PFSK-1 (cell line): Measurements from ENCODE around the gene SRPK3.

ENCODE experiments used
- FOXP2 ChIP-seq: optimal IDR thresholded peaks from 2 replicates; pipeline ENCODE3; 2011; ENCODE audit warnings: borderline replicate concordance, control low read depth, inconsistent platforms; ENCODE audit not compliant: insufficient read depth; ENCODE audit errors: extremely low read length, extremely low read depth
- POLR2AphosphoS5 ChIP-seq: IDR thresholded peaks from 2 replicates; pipeline ENCODE4 v1.6.1; 2012; ENCODE audit warnings: low read depth, mild to moderate bottlenecking, control low read depth, low read length, moderate library complexity
- SIN3A ChIP-seq: IDR thresholded peaks from 2 replicates; pipeline ENCODE4 v1.6.1; 2012; ENCODE audit warnings: mild to moderate bottlenecking, low read length, moderate library complexity, borderline replicate concordance; ENCODE audit not compliant: insufficient read depth
- TAF1 ChIP-seq: IDR thresholded peaks from 2 replicates; pipeline ENCODE4 v1.6.1; 2012; ENCODE audit warnings: low read length, control low read depth, borderline replicate concordance; ENCODE audit not compliant: insufficient read depth
- TF ChIP-seq, protein P1 (sequence below), 2 experiments: IDR thresholded peaks; 2 replicates each; pipeline versions ENCODE4 v1.6.1 to v1.8.0; 2011 to 2012; ENCODE audit warnings: low read depth in 2 of 2, low read length in 2 of 2, control low read depth in 1 of 2, inconsistent platforms in 1 of 2, mild to moderate bottlenecking in 1 of 2, moderate library complexity in 1 of 2; ENCODE audit not compliant: insufficient read depth in 1 of 2

- TF ChIP-seq SIN3A (no peak), TAF1 (no peak), POLR2AphosphoS5 (no peak), FOXP2 (no peak)
- TF ChIP-seq, protein P1, sequence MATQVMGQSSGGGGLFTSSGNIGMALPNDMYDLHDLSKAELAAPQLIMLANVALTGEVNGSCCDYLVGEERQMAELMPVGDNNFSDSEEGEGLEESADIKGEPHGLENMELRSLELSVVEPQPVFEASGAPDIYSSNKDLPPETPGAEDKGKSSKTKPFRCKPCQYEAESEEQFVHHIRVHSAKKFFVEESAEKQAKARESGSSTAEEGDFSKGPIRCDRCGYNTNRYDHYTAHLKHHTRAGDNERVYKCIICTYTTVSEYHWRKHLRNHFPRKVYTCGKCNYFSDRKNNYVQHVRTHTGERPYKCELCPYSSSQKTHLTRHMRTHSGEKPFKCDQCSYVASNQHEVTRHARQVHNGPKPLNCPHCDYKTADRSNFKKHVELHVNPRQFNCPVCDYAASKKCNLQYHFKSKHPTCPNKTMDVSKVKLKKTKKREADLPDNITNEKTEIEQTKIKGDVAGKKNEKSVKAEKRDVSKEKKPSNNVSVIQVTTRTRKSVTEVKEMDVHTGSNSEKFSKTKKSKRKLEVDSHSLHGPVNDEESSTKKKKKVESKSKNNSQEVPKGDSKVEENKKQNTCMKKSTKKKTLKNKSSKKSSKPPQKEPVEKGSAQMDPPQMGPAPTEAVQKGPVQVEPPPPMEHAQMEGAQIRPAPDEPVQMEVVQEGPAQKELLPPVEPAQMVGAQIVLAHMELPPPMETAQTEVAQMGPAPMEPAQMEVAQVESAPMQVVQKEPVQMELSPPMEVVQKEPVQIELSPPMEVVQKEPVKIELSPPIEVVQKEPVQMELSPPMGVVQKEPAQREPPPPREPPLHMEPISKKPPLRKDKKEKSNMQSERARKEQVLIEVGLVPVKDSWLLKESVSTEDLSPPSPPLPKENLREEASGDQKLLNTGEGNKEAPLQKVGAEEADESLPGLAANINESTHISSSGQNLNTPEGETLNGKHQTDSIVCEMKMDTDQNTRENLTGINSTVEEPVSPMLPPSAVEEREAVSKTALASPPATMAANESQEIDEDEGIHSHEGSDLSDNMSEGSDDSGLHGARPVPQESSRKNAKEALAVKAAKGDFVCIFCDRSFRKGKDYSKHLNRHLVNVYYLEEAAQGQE (IDR thresholded peaks at IDR 0.05; ENCODE audit: insufficient read depth in 1 of 2, low read depth in 2 of 2, low read length in 2 of 2), result no peak
Observed at GRCh38 chrX:153792368-153792767, 11.5 kb downstream of the SRPK3 start.
